Osteocyte (in vitro differentiated cells): ENCODE data around the gene SH2D6. TPM values are rescaled to one million over a fixed set of nuclear protein-coding genes. Genes with fewer than 3 reads are reported as not detected.
"Not testable (repeated sequence)": the region's sequence is repeated elsewhere in the genome, so short reads cannot be mapped to it uniquely, and the experiment has no call there.

ENCODE experiments used
- DNase-seq: peaks from one replicate; pipeline ENCODE4 v3.0.0; 2021; ENCODE audit warnings: mixed read lengths; ENCODE audit not compliant: unreplicated experiment; ENCODE audit errors: extremely low spot score
- H3K27ac Mint-ChIP-seq: one replicate; pipeline ENCODE4 v1.8.0; 2021; ENCODE audit warnings: mild to moderate bottlenecking, mixed read lengths; ENCODE audit not compliant: unreplicated experiment
- H3K27me3 Mint-ChIP-seq: one replicate; pipeline ENCODE4 v1.8.0; 2021; ENCODE audit warnings: mixed read lengths; ENCODE audit not compliant: unreplicated experiment
- H3K36me3 Mint-ChIP-seq: one replicate; pipeline ENCODE4 v1.8.0; 2021; ENCODE audit warnings: mixed read lengths; ENCODE audit not compliant: unreplicated experiment
- H3K4me1 Mint-ChIP-seq: one replicate; pipeline ENCODE4 v1.8.0; 2021; ENCODE audit warnings: mixed read lengths; ENCODE audit not compliant: unreplicated experiment
- H3K4me3 Mint-ChIP-seq: one replicate; pipeline ENCODE4 v1.8.0; 2021; ENCODE audit warnings: mild to moderate bottlenecking, moderate library complexity, mixed read lengths; ENCODE audit not compliant: unreplicated experiment
- H3K9me3 Mint-ChIP-seq: one replicate; pipeline ENCODE4 v1.8.0; 2021; ENCODE audit warnings: mixed read lengths; ENCODE audit not compliant: unreplicated experiment
- total RNA-seq: library from RNA; stranded (reverse); gene quantifications from 2 replicates; pipeline ENCODE4 v1.2.1, GENCODE V29; 2021
- TF ChIP-seq, protein P1 (sequence below): fragments of 200-600 bp; sonication (generic); IDR thresholded peaks from 2 replicates; pipeline ENCODE4 v1.5.0; 2021; ENCODE audit warnings: antibody characterized with exemption, mild to moderate bottlenecking, moderate library complexity

Gene SH2D6
- total RNA-seq, 1 donor from 2014 or later = 0.51 TPM

DNA sequence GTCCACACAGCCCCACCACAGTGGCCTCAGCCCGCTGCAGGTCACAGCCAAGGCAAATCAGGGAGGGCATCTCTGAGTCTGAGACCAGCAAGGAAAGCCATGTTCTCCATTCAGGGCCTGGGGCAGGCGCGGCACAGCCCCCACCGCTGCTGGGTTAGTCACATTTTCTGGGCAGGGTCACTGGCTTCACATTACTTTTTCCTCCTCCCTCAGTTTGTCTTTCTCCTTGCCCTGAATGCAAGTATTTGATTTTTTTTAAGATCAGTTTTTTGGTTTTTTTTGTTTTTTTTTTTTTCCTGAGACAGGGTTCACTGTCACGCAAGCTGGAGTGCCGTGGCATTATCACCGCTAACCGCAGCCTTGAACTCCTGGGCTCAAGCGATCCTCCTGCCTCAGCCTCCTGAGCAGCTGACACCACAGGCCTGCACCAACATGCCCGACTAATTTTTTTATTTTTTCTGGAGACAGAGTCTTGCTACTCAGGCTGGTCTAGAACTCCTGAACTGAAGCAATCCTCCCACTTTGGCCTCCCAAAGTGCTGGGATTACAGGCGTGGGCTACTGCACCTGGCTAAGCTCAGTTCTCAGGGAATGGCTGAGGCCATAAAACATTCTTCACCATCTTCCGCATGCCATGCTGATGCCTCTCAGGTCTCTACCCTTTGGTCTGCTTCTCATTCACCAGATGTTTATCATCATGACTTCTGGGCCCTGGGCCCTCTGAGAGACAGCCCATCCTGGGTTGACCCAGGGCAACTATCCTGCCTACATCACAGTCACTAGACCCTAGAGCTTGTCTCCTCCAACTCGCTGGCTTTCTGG lies 7.7 kb upstream of the SH2D6 start:
- TF ChIP-seq, protein P1, sequence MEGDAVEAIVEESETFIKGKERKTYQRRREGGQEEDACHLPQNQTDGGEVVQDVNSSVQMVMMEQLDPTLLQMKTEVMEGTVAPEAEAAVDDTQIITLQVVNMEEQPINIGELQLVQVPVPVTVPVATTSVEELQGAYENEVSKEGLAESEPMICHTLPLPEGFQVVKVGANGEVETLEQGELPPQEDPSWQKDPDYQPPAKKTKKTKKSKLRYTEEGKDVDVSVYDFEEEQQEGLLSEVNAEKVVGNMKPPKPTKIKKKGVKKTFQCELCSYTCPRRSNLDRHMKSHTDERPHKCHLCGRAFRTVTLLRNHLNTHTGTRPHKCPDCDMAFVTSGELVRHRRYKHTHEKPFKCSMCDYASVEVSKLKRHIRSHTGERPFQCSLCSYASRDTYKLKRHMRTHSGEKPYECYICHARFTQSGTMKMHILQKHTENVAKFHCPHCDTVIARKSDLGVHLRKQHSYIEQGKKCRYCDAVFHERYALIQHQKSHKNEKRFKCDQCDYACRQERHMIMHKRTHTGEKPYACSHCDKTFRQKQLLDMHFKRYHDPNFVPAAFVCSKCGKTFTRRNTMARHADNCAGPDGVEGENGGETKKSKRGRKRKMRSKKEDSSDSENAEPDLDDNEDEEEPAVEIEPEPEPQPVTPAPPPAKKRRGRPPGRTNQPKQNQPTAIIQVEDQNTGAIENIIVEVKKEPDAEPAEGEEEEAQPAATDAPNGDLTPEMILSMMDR = no peak
- Mint-ChIP-seq H3K27me3 (no peaks in the 10 kb centered on the region), H3K9me3 (no peaks in the 10 kb centered on the region), H3K4me3 (no peak overlapping the region), H3K36me3 (no peaks in the 10 kb centered on the region), H3K27ac (no peak overlapping the region), H3K4me1 (peaks cover 41% of the 10 kb centered on the region)
- no peak for DNase-seq

DNA sequence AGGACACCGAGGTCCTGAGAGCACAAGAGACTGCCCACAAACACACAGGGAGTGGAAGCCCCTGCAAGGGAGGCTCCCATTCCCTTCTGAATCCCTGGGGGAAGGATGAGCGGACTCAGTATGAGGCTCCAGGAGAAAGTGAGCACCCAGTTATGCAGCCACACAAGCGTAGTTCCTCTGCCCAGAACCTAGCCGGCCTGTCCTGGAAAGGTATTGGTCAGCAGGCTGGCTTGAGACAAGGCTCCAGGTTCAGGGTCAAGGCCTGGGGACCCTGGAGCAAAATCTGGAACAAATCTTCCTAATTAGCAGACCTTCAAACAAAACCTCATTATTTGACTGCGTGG lies 7.1 kb upstream of the SH2D6 start:
- Mint-ChIP-seq H3K27me3 (no peaks in the 10 kb centered on the region), H3K4me1 (peaks cover 38% of the 10 kb centered on the region), H3K9me3 (no peaks in the 10 kb centered on the region), H3K4me3 (no peak overlapping the region), H3K36me3 (no peaks in the 10 kb centered on the region), H3K27ac (no peak overlapping the region)
- TF ChIP-seq, protein P1 = no peak
- no peak for DNase-seq

DNA sequence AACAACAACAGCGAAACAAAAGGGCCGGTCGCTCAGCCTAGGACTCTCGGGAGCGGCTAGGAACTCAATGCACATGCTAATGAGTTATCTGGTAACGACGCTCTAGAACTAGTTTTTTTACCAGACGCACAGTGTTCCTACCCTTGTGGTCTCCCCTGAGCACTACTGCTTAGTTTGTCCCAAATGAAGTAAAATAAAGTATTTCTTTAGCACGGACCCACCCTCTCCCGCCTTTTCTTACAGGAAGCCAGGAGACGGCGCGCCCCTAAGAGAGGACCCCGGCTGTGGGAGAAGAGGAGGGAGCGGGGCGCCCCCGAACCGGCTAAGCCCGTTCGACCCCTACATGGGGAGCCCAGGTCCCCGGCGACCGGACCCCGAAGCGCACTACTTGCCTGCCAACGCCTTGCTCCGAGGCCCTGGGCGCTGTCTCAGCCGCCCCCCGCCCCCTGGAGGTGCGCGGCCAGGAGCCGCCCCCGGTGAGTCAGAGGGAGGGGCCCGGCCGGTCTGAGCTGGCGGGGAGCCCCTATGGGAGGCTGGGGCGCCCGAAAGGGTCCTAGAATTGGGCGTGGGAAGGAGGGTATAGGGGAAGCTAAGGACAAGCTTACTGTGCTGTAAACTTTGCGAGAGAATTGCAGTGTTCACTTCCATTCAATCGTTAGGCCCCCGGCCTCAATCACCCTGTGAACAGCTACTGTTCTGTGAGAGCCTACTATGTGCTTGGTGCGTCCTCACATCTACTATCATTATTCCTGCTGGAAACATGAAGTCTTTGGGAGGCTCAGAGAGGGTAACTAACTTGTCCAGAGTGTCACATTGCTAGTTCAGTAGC lies 4.7 kb upstream of the SH2D6 start:
- H3K9me3 Mint-ChIP-seq = no peaks in the 10 kb centered on the region
- peak overlapping the region; percentile 80 for H3K27ac Mint-ChIP-seq
- H3K27me3 Mint-ChIP-seq = no peaks in the 10 kb centered on the region
- H3K4me3 Mint-ChIP-seq = peak overlapping the region; percentile 79
- TF ChIP-seq, protein P1 = no peak
- peaks cover 32% of the 10 kb centered on the region for H3K4me1 Mint-ChIP-seq
- DNase-seq = no peak
- no peaks in the 10 kb centered on the region for H3K36me3 Mint-ChIP-seq

DNA sequence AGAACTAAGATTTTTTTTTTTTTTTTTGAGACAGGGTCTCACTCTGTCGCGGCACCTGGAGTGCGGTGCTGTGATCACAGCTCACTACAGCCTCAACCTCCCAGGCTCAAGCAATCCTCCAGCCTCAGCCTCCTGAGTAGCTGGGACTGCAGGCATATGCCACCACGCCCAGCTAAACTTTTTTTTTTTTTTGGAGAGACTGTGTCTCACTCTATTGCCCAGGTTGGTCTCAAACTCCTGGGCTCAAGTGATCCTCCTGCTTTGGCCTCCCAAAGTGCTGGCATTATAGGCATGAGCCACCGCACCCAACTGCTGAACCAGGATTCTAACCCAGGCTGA lies 4.1 kb upstream of the SH2D6 start:
- H3K4me3 Mint-ChIP-seq = not testable (repeated sequence)

DNA sequence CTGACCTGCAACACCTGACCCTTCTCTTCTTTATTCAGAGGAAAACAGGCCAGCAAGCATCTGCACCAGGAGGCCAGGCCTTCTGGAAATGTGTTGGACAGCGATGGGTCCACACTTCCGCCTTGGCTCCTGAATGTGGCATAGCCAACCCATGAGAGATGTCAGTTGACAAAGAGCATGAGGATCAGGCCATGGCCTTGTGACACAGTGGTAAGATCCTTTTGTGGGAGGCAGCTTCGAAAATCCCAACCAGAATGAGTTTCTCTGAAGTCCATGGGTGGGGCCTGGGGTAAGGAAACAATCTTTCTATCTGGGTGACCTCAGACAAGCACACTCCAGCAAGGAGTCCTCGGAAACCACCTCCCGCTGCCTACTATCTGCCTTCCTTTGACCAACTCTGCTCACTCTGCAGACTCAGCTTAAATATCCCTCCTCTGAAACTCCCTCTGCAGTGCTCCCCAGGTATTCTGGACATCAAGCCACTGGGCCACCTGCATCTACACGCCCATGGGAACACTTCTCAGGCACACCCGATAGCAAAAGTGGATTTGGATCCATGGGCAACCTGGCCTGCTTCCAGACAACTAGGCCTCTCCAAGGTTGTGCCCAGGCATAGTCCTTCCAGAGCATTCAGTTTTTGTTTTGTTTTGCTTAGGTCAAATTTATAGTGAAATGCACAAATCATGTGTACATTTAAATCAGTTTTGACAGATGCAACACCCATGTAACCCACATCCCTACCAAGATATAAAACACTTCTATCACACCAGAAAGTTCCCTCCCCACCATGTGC lies 3.6 kb upstream of the SH2D6 start:
- Mint-ChIP-seq H3K27me3 (no peaks in the 10 kb centered on the region), H3K36me3 (no peaks in the 10 kb centered on the region), H3K27ac (no peak overlapping the region), H3K4me3 (no peak overlapping the region), H3K4me1 (peaks cover 37% of the 10 kb centered on the region), H3K9me3 (no peaks in the 10 kb centered on the region)
- DNase-seq = no peak
- TF ChIP-seq, protein P1 = no peak

More for the DNA sequence above, 4.1 kb upstream of the SH2D6 start:
- H3K27ac Mint-ChIP-seq, DNase-seq, H3K27me3 Mint-ChIP-seq, H3K36me3 Mint-ChIP-seq, H3K9me3 Mint-ChIP-seq: not testable (repeated sequence)
- peaks cover 37% of the 10 kb centered on the region for H3K4me1 Mint-ChIP-seq
